AG04449 (cell line): ENCODE data around the gene ALOX12B.

Experiments
- CTCF ChIA-PET: fragments of 350-600 bp; formaldehyde crosslinking; extraction: SDS; loops from one replicate; lab custom pipeline; 2021; ENCODE audit warnings: antibody characterized with exemption; lab: Yijun Ruan, JAX
- POLR2A ChIA-PET: fragments of 400-600, 350-600 bp; formaldehyde crosslinking; extraction: SDS; loops from one replicate; lab custom pipeline; 2020; ENCODE audit warnings: antibody characterized with exemption, inconsistent platforms; lab: Yijun Ruan, JAX
- DNase-seq: peaks from one replicate; pipeline ENCODE4 v3.0.0-alpha.2; 2010; ENCODE audit warnings: low read depth, low spot score
- H3K4me3 ChIP-seq: 2 replicates; pipeline ENCODE4 v1.5.1; 2011; ENCODE audit warnings: low read depth, mild to moderate bottlenecking, control low read depth, low read length
- CTCF ChIP-seq: IDR thresholded peaks from one replicate; pipeline ENCODE4 v1.5.1; 2011; ENCODE audit warnings: mild to moderate bottlenecking, moderate library complexity, low read length, control low read depth, inconsistent platforms; ENCODE audit not compliant: insufficient read depth; ENCODE audit errors: missing control alignments

The ALOX12B gene

GRCh38 chr17:8075574-8076342 is 11.8 kb downstream of the ALOX12B start:
- CTCF ChIA-PET: interaction anchor here (0.6 to 12.4 kb wide), 9 partner anchors 11 to 226 kb away, joined by 3 to 233 read pairs (median 19); partner anchors contain the start of genes ALOX12B and ALOXE3
- TF ChIP-seq CTCF: no peak
- POLR2A ChIA-PET: no interaction called here

GRCh38 chr17:8075081-8075480 is 12.4 kb downstream of the ALOX12B start:
- H3K4me3 ChIP-seq: no peak overlapping the region
- ChIA-PET POLR2A (interaction anchor here (0.6 to 1.3 kb wide), 2 partner anchors 11 to 98 kb away, joined by 3 to 4 read pairs; no protein-coding TSS in a partner anchor), CTCF (interaction anchor here (0.8 to 12.4 kb wide), 14 partner anchors 7 to 239 kb away, joined by 3 to 233 read pairs (median 14); partner anchors contain the start of genes ALOX12B and ALOXE3)
- no peak for TF ChIP-seq CTCF
- no peak for DNase-seq

More at GRCh38 chr17:8075574-8076342, 11.8 kb downstream of the ALOX12B start:
- no peak overlapping the region for H3K4me3 ChIP-seq
- DNase-seq: no peak

DNA sequence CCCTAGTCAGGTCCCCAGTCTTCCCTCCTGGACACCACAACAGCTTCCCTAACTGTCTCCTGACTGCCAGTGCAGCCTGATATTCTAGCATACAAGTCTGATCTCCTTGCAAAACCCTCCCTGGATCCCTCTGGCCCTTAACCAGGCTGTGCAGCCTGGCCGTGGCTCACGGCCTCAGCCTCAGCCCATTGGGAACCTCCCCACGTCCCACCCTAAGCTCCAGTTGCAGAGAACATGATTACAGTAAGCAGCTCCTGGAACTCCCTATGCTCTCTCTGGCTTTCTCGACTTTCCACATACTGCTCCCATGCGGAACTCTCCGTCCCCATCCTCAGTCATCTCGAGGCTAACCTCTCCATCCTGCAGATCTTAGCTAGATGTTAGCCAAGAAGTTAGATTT is 13.0 kb downstream of the ALOX12B start:
- POLR2A ChIA-PET: interaction anchor here (0.6 to 1.3 kb wide), 2 partner anchors 10 to 99 kb away, joined by 3 to 4 read pairs; no protein-coding TSS in a partner anchor
- H3K4me3 ChIP-seq: no peak overlapping the region
- CTCF ChIA-PET: interaction anchor here (0.8 to 12.4 kb wide), 18 partner anchors 8 to 240 kb away, joined by 3 to 233 read pairs (median 7); partner anchors contain the start of genes ALOX12B and ALOXE3
- no peak for DNase-seq
- no peak for TF ChIP-seq CTCF

- DNase-seq: no peak
- H3K4me3 ChIP-seq: no peak overlapping the region
- TF ChIP-seq CTCF: peak; percentile 87
- POLR2A ChIA-PET: interaction anchor here (1.3 kb wide), 1 partner anchor 99 kb away, joined by 4 read pairs; no protein-coding TSS in a partner anchor
- CTCF ChIA-PET: interaction anchor here (0.7 to 12.4 kb wide), 24 partner anchors 9 to 241 kb away, joined by 3 to 233 read pairs (median 5); partner anchors contain the start of genes ALOX12B, ALOXE3 and SLC25A35
Observed at GRCh38 chr17:8073627-8074484, 13.7 kb downstream of the ALOX12B start.

DNA sequence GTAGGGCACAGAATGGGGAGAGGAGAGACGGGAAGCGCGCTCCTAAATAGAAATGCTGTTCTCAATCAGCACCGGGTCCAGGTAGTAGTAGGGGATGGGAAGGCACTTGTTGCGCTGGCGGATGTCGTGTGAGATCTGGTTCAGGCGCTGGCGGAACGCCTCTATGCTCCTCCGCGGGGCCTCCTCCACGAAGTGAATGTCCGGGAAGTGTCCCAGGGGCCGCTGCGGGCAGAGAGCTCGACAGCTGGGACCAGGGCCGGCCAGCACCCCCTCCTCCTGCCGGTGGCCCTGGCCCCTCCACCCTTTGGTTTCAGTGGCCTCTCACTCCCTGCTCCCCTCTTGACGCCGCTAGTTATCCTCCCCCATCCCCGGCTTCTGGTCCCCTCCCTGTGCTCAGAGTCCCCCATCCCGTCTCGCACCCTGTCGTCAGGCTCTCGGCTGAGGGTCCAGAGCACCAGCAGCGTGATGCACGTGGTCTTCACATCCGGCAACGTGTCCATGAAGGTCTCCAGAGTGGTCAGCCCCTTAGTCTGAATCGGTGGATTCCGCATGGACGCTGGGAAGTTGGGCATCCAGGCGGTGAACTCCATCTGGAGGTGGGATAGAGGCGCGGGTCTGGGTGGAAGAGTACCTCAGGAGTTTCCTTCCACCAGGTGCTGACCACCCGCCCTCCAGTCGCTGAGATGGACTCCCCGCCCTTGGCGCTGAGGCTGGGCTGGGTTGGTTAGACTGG is 14.6 kb downstream of the ALOX12B start:
- no peak overlapping the region for H3K4me3 ChIP-seq
- ChIA-PET CTCF (interaction anchor here (0.9 to 12.4 kb wide), 18 partner anchors 8 to 229 kb away, joined by 3 to 233 read pairs (median 7); partner anchors contain the start of genes ALOX12B and ALOXE3), POLR2A (no interaction called here)
- TF ChIP-seq CTCF: no peak
- DNase-seq: no peak
